Measurements from ENCODE around the gene GALNT9. TPM values are rescaled to one million over a fixed set of nuclear protein-coding genes. Genes with fewer than 3 reads are reported as not detected.
"Not testable (repeated sequence)": the region's sequence is repeated elsewhere in the genome, so short reads cannot be mapped to it uniquely, and the experiment has no call there.

Gene GALNT9
- total RNA-seq, 2 donors from 2014 or later, result not detected

DNA sequence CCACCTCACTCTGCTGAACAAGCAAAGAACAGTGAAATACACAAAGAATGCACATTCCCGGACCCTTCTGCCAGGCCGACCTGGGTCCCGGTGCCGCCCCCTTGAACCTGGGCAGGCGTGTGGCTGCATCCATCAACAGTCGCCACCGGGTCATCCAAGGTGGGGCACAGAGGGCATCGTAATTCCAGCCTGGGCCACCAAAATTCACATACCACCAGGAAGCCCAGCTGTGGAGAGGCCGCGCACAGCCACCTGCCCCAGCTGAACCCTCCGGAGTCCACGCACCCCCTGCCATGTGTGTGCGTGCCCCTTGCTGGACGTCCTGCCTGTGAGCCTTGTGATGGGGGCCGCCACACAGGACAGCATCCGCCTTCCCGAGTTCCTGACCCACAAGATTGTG is 99.5 kb downstream of the GALNT9 start:
- peaks cover 14% of the 10 kb centered on the region for H3K27me3 Mint-ChIP-seq
- H3K4me3 Mint-ChIP-seq, result no peak overlapping the region
- no peak for ATAC-seq
- H3K9me3 ChIP-seq (ENCODE audit: control insufficient read depth, low read length, poor library complexity, severe bottlenecking), result no peaks in the 10 kb centered on the region
- H3K4me1 Mint-ChIP-seq, result no peaks in the 10 kb centered on the region
- DNase-seq, result no peak
- no peak overlapping the region for H3K27ac Mint-ChIP-seq
- no peaks in the 10 kb centered on the region for H3K36me3 Mint-ChIP-seq (ENCODE audit: low read depth)

DNA sequence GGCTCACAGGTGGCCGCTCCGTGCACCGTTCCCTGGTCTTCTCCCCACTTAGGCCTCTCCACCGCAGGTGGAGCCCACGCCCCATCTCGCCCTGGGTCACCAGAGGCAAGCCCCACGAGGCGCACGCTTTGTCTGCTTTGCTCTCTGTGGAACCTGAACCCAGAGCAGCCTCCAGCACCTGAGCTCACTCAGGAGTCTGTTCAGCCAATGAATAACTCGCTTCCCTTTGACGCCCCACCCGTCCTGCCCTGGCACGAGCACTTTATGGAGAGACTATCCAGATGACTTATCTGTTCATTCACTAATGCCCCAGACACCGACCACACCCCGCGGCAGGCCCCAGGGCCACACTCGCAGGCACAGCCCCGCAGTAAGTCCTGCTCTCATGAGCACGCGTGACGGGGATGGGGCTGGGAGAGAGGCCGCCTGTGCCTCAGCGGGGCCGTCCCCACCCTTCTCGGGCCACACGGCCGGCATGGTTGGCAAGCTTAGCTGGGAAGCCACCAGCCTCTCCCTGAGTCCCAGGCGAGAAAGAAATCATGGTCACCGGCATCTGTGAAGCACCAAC is 100.1 kb downstream of the GALNT9 start:
- H3K4me1 Mint-ChIP-seq, result no peaks in the 10 kb centered on the region
- H3K4me3 Mint-ChIP-seq, result no peak overlapping the region
- no peak overlapping the region for H3K27ac Mint-ChIP-seq
- peaks cover 14% of the 10 kb centered on the region for H3K27me3 Mint-ChIP-seq
- DNase-seq (no peak), ATAC-seq (no peak)
- H3K36me3 Mint-ChIP-seq (ENCODE audit: low read depth), result no peaks in the 10 kb centered on the region
- H3K9me3 ChIP-seq (ENCODE audit: control insufficient read depth, low read length, poor library complexity, severe bottlenecking), result no peaks in the 10 kb centered on the region

GRCh38 chr12:132228476-132229192 is 100.8 kb downstream of the GALNT9 start:
- H3K27ac Mint-ChIP-seq, result no peak overlapping the region

GRCh38 chr12:132227782-132228475 is 101.5 kb downstream of the GALNT9 start:
- DNase-seq (no peak), ATAC-seq (no peak)
- no peaks in the 10 kb centered on the region for H3K9me3 ChIP-seq (ENCODE audit: control insufficient read depth, low read length, poor library complexity, severe bottlenecking)
- no peak overlapping the region for H3K27ac Mint-ChIP-seq
- peaks cover 14% of the 10 kb centered on the region for H3K27me3 Mint-ChIP-seq
- no peak overlapping the region for H3K4me3 Mint-ChIP-seq
- no peaks in the 10 kb centered on the region for H3K36me3 Mint-ChIP-seq (ENCODE audit: low read depth)
- no peaks in the 10 kb centered on the region for H3K4me1 Mint-ChIP-seq

More at GRCh38 chr12:132228476-132229192, 100.8 kb downstream of the GALNT9 start:
- no peak overlapping the region for H3K4me3 Mint-ChIP-seq
- no peak for DNase-seq
- H3K9me3 ChIP-seq (ENCODE audit: control insufficient read depth, low read length, poor library complexity, severe bottlenecking), result no peaks in the 10 kb centered on the region
- H3K4me1 Mint-ChIP-seq, result no peaks in the 10 kb centered on the region
- H3K27me3 Mint-ChIP-seq, result peaks cover 14% of the 10 kb centered on the region
- no peak for ATAC-seq
- no peaks in the 10 kb centered on the region for H3K36me3 Mint-ChIP-seq (ENCODE audit: low read depth)

GRCh38 chr12:132227118-132227517 is 102.3 kb downstream of the GALNT9 start:
- DNase-seq (no peak), ATAC-seq (no peak)
- H3K4me1 Mint-ChIP-seq, result peaks cover 5% of the 10 kb centered on the region
- no peak overlapping the region for H3K27ac Mint-ChIP-seq
- no peak overlapping the region for H3K4me3 Mint-ChIP-seq
- H3K27me3 Mint-ChIP-seq, result peaks cover 14% of the 10 kb centered on the region
- no peaks in the 10 kb centered on the region for H3K9me3 ChIP-seq (ENCODE audit: control insufficient read depth, low read length, poor library complexity, severe bottlenecking)
- no peaks in the 10 kb centered on the region for H3K36me3 Mint-ChIP-seq (ENCODE audit: low read depth)

DNA sequence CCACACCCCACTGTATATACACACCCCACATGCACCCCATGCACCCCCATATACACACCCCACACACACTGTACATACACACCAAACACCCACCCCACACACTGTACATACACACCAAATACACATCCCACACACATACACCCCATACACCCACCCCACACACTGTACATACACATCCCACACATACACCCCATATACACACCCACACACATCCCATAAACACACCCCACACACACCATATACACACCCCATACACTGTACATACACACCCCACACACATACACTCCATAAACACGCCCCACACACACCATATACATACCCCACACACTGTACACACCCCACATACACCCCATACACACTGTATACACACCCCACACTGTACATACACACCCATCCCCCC is 102.8 kb downstream of the GALNT9 start:
- ATAC-seq, result no peak
- peaks cover 5% of the 10 kb centered on the region for H3K4me1 Mint-ChIP-seq
- H3K27ac Mint-ChIP-seq, result no peak overlapping the region

GRCh38 chr12:132225214-132225613 is 104.2 kb downstream of the GALNT9 start:
- Mint-ChIP-seq H3K4me3 (no peak overlapping the region), H3K27ac (no peak overlapping the region), H3K4me1 (peaks cover 5% of the 10 kb centered on the region), H3K36me3 (ENCODE audit: low read depth) (no peaks in the 10 kb centered on the region), H3K27me3 (peaks cover 14% of the 10 kb centered on the region)
- H3K9me3 ChIP-seq (ENCODE audit: control insufficient read depth, low read length, poor library complexity, severe bottlenecking), result no peaks in the 10 kb centered on the region
- ATAC-seq, result no peak
- DNase-seq, result no peak

More for the DNA sequence above, 102.8 kb downstream of the GALNT9 start:
- Mint-ChIP-seq H3K27me3 (peaks cover 14% of the 10 kb centered on the region), H3K4me3 (no peak overlapping the region), H3K36me3 (ENCODE audit: low read depth) (no peaks in the 10 kb centered on the region)
- no peak for DNase-seq
- no peaks in the 10 kb centered on the region for H3K9me3 ChIP-seq (ENCODE audit: control insufficient read depth, low read length, poor library complexity, severe bottlenecking)

GRCh38 chr12:132224484-132224883 is 104.9 kb downstream of the GALNT9 start:
- DNase-seq (no peak), ATAC-seq (no peak)
- Mint-ChIP-seq H3K27ac (no peak overlapping the region), H3K36me3 (ENCODE audit: low read depth) (no peaks in the 10 kb centered on the region), H3K4me3 (no peak overlapping the region), H3K27me3 (peaks cover 13% of the 10 kb centered on the region), H3K4me1 (peaks cover 5% of the 10 kb centered on the region)
- H3K9me3 ChIP-seq (ENCODE audit: control insufficient read depth, low read length, poor library complexity, severe bottlenecking), result no peaks in the 10 kb centered on the region

GRCh38 chr12:132222808-132223173 is 106.6 kb downstream of the GALNT9 start:
- ATAC-seq (no peak), DNase-seq (no peak)
- Mint-ChIP-seq H3K27me3 (peaks cover 9% of the 10 kb centered on the region), H3K36me3 (ENCODE audit: low read depth) (peaks cover 2% of the 10 kb centered on the region), H3K27ac (no peak overlapping the region), H3K4me3 (peak overlapping the region; percentile 80), H3K4me1 (peaks cover 9% of the 10 kb centered on the region)
- no peaks in the 10 kb centered on the region for H3K9me3 ChIP-seq (ENCODE audit: control insufficient read depth, low read length, poor library complexity, severe bottlenecking)

DNA sequence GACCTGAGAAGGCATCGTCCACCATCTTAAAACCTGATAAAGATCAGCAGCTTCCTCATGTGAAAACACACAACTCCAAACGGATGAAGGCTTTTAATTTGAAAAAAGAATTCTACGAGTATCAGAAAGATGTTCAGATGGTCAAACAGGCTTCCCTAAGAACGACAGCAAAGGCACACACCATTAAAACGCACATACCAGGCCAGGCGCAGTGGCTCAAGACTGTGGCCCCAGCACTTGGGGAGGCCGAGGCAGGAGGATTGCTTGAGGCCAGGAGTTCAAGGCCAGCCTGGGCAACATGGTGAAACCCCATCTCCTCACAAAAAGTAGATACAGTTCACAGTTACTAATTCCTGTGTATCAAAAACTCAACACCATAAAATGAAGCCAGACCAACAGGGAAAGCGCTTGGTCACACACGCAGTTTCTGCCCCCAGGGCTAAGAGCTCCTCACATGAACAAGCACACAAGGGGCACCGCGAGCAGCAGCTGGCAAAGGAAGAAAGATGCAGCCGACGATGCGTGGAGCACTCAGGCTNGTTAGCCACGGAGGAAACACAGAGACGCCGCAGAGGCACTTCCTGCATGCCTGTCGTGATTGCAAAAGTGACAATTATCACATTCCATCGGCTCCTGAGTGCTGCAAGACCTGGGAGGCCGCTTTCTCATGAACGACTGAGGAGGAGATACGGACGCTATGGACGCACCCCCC is 107.1 kb downstream of the GALNT9 start:
- no peak overlapping the region for H3K27ac Mint-ChIP-seq
- H3K27me3 Mint-ChIP-seq, result peaks cover 9% of the 10 kb centered on the region
- DNase-seq, result peak in 1 of 3 donors; percentile 29
- no peaks in the 10 kb centered on the region for H3K9me3 ChIP-seq (ENCODE audit: control insufficient read depth, low read length, poor library complexity, severe bottlenecking)
- peaks cover 2% of the 10 kb centered on the region for H3K36me3 Mint-ChIP-seq (ENCODE audit: low read depth)
- peak overlapping the region; percentile 80 for H3K4me3 Mint-ChIP-seq
- H3K4me1 Mint-ChIP-seq, result peaks cover 9% of the 10 kb centered on the region
- peak; percentile 77 for ATAC-seq

DNA sequence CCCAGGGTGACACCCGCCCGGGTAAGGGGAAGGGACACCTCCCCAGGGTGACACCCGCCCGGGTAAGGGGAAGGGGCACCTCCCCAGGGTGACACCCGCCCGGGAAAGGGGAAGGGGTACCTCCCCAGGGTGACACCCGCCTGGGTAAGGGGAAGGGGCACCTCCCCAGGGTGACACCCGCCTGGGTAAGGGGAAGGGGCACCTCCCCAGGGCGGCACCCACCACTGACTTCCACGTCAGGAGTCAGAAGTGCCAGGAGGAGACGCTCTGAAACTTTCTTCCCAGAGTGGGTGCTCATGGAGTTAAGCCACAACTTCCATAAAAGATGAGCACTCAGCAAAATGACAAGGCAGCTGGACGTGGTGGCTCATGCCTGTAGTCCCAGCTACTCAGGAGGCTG is 109.6 kb downstream of the GALNT9 start:
- DNase-seq; H3K27ac Mint-ChIP-seq; H3K36me3 Mint-ChIP-seq (ENCODE audit: low read depth); H3K27me3 Mint-ChIP-seq; ATAC-seq; H3K9me3 ChIP-seq (ENCODE audit: control insufficient read depth, low read length, poor library complexity, severe bottlenecking); H3K4me1 Mint-ChIP-seq; H3K4me3 Mint-ChIP-seq: not testable (repeated sequence)

- DNase-seq (no peak), ATAC-seq (no peak)
- H3K9me3 ChIP-seq (ENCODE audit: control insufficient read depth, low read length, poor library complexity, severe bottlenecking), result no peaks in the 10 kb centered on the region
- Mint-ChIP-seq H3K27ac (no peak overlapping the region), H3K27me3 (peaks cover 9% of the 10 kb centered on the region), H3K4me3 (no peak overlapping the region), H3K4me1 (peaks cover 9% of the 10 kb centered on the region), H3K36me3 (ENCODE audit: low read depth) (peaks cover 2% of the 10 kb centered on the region)
These were observed 110.1 kb downstream of the GALNT9 start for GRCh38 chr12:132219323-132219722.

GRCh38 chr12:132218915-132219314 is 110.5 kb downstream of the GALNT9 start:
- H3K4me1 Mint-ChIP-seq, result peaks cover 9% of the 10 kb centered on the region
- H3K27ac Mint-ChIP-seq, result no peak overlapping the region
- peaks cover 9% of the 10 kb centered on the region for H3K27me3 Mint-ChIP-seq
- no peak overlapping the region for H3K4me3 Mint-ChIP-seq
- DNase-seq (peak in 2 of 3 donors; percentile 24 to 32), ATAC-seq (peak; percentile 65)
- peaks cover 2% of the 10 kb centered on the region for H3K36me3 Mint-ChIP-seq (ENCODE audit: low read depth)
- no peaks in the 10 kb centered on the region for H3K9me3 ChIP-seq (ENCODE audit: control insufficient read depth, low read length, poor library complexity, severe bottlenecking)
